IMR-90 (cell line): ENCODE measurements around the gene PIEZO2. TPM values are rescaled to one million over a fixed set of nuclear protein-coding genes. Genes with fewer than 3 reads are reported as not detected.

ENCODE experiments used
- ATAC-seq: fragments of 200-7000 bp; cut with Tn5 transposase; 2 replicates; pipeline ENCODE4 v1.9.1; 2020; ENCODE audit warnings: low read depth, mild to moderate bottlenecking, moderate library complexity
- BruUV-seq: library from RNA; stranded (reverse); fragments of 400-500 nt; replicated peaks from 2 replicates; lab custom pipeline; 2021; lab: Mats Ljungman, UMichigan
- CTCF ChIA-PET: fragments of 300-600 bp; formaldehyde crosslinking; extraction: SDS; loops from one replicate; lab custom pipeline; 2021; ENCODE audit warnings: antibody characterized with exemption; lab: Yijun Ruan, JAX
- POLR2A ChIA-PET: fragments of 300-600 bp; sonication (Branson Sonifier 250); formaldehyde crosslinking; loops from one replicate; lab custom pipeline; 2022; ENCODE audit warnings: antibody characterized with exemption; ENCODE audit not compliant: unreplicated experiment; lab: Charles Lee
- DNase-seq: peaks from one replicate; pipeline ENCODE4 v3.0.0; 2013
- H2AFZ ChIP-seq: replicated peaks from 2 replicates; pipeline ENCODE3; 2013; ENCODE audit warnings: low read length, mild to moderate bottlenecking; ENCODE audit not compliant: poor library complexity
- H2AK5ac ChIP-seq: 2 replicates; pipeline ENCODE4 v1.6.1; 2013; ENCODE audit warnings: low read depth, low read length, inconsistent platforms
- H2AK9ac ChIP-seq: replicated peaks from 2 replicates; pipeline ENCODE3; 2013; ENCODE audit warnings: mild to moderate bottlenecking, low read depth, low read length, moderate library complexity; ENCODE audit not compliant: poor library complexity
- H2BK120ac ChIP-seq: 2 replicates; pipeline ENCODE4 v1.6.1; 2013; ENCODE audit warnings: low read depth, low read length, inconsistent platforms
- H2BK15ac ChIP-seq: 3 replicates; pipeline ENCODE4 v1.6.1; 2013; ENCODE audit warnings: low read depth, low read length, inconsistent platforms
- H2BK20ac ChIP-seq: 2 replicates; pipeline ENCODE4 v1.6.1; 2013; ENCODE audit warnings: low read depth, mild to moderate bottlenecking, inconsistent platforms, low read length, moderate library complexity
- H2BK5ac ChIP-seq: 2 replicates; pipeline ENCODE4 v1.6.1; 2013; ENCODE audit warnings: mild to moderate bottlenecking, low read depth, low read length, inconsistent platforms; ENCODE audit not compliant: poor library complexity, severe bottlenecking
- H3K14ac ChIP-seq: replicated peaks from 2 replicates; pipeline ENCODE4 v1.6.1; 2013; ENCODE audit warnings: low read depth, low read length, inconsistent platforms
- H3K18ac ChIP-seq: 2 replicates; pipeline ENCODE4 v1.6.1; 2013; ENCODE audit warnings: low read depth, low read length, control low read depth
- H3K23ac ChIP-seq: 2 replicates; pipeline ENCODE4 v1.6.1; 2013; ENCODE audit warnings: low read depth, low read length, inconsistent platforms
- H3K27ac ChIP-seq: 2 replicates; pipeline ENCODE4 v1.5.1; 2013; ENCODE audit warnings: mild to moderate bottlenecking, control low read depth, low read length; ENCODE audit not compliant: insufficient read depth
- H3K27me3 ChIP-seq: 2 replicates; pipeline ENCODE4 v1.6.1; 2013; ENCODE audit warnings: low read length; ENCODE audit not compliant: control insufficient read depth, insufficient read depth
- H3K36me3 ChIP-seq: 2 replicates; pipeline ENCODE4 v1.6.1; 2013; ENCODE audit warnings: low read length, mixed read lengths; ENCODE audit not compliant: control insufficient read depth, insufficient read depth
- H3K4ac ChIP-seq: 2 replicates; pipeline ENCODE4 v1.6.1; 2013; ENCODE audit warnings: low read depth, low read length, inconsistent platforms
- H3K4me1 ChIP-seq: 2 replicates; pipeline ENCODE4 v1.6.1; 2013; ENCODE audit warnings: low read length, mixed read lengths; ENCODE audit not compliant: control insufficient read depth, insufficient read depth
- H3K4me2 ChIP-seq: 2 replicates; pipeline ENCODE4 v1.6.1; 2013; ENCODE audit warnings: low read depth, mild to moderate bottlenecking, control low read depth, low read length, moderate library complexity
- H3K4me3 ChIP-seq: 2 replicates; pipeline ENCODE4 v1.5.1; 2013; ENCODE audit warnings: low read depth, mild to moderate bottlenecking, control low read depth, low read length, moderate library complexity; ENCODE audit not compliant: insufficient read depth
- H3K56ac ChIP-seq: 2 replicates; pipeline ENCODE4 v1.6.1; 2013; ENCODE audit warnings: low read length, inconsistent platforms; ENCODE audit not compliant: insufficient read depth; ENCODE audit errors: extremely low read depth
- H3K79me1 ChIP-seq, 2 experiments: 2 replicates each; pipeline ENCODE4 v1.6.1; 2013; ENCODE audit warnings: low read length in 2 of 2, inconsistent platforms in 1 of 2, low read depth in 1 of 2
- H3K9ac ChIP-seq: 2 replicates; pipeline ENCODE4 v1.6.1; 2013; ENCODE audit warnings: low read depth, low read length, control low read depth
- H3K9me1 ChIP-seq: 2 replicates; pipeline ENCODE4 v1.6.1; 2013; ENCODE audit warnings: low read length, inconsistent platforms; ENCODE audit not compliant: insufficient read depth
- H3K9me3 ChIP-seq: 2 replicates; pipeline ENCODE4 v1.6.1; 2013; ENCODE audit warnings: low read length; ENCODE audit not compliant: control insufficient read depth, insufficient read depth
- H4K20me1 ChIP-seq: 2 replicates; pipeline ENCODE4 v1.6.1; 2013; ENCODE audit warnings: low read length, inconsistent platforms; ENCODE audit not compliant: insufficient read depth
- H4K5ac ChIP-seq: 2 replicates; pipeline ENCODE4 v1.6.1; 2013; ENCODE audit warnings: mild to moderate bottlenecking, low read depth, low read length, control low read depth
- H4K8ac ChIP-seq, 2 experiments: 2 replicates each; pipeline ENCODE4 v1.6.1; 2013; ENCODE audit warnings: low read depth in 2 of 2, low read length in 2 of 2, control low read depth in 1 of 2, inconsistent platforms in 1 of 2
- H4K91ac ChIP-seq: 2 replicates; pipeline ENCODE4 v1.6.1; 2013; ENCODE audit warnings: low read depth, low read length, inconsistent platforms; ENCODE audit not compliant: insufficient read depth
- MXI1 ChIP-seq: IDR thresholded peaks from 2 replicates; pipeline ENCODE4 v1.6.1; 2012; ENCODE audit warnings: low read depth, mild to moderate bottlenecking, low read length, moderate library complexity, borderline replicate concordance
- NFE2L2 ChIP-seq: fragments of 150-350 bp; IDR thresholded peaks from 2 replicates; pipeline ENCODE4 v1.6.1; 2016; ENCODE audit warnings: low read depth, mild to moderate bottlenecking, low read length
- SMC3 ChIP-seq: fragments of 150-350 bp; IDR thresholded peaks from 2 replicates; pipeline ENCODE4 v1.6.1; 2016; ENCODE audit warnings: low read depth, mild to moderate bottlenecking, antibody characterized with exemption, low read length, moderate library complexity
- WGBS, 2 experiments: methylation state at CpG; one replicate each; pipeline versions ENCODE4 v1.1.5 to v1.1.7; 2013; ENCODE audit warnings: missing lambda C conversion rate in 2 of 2; ENCODE audit not compliant: insufficient read length in 1 of 2; ENCODE audit errors: extremely low coverage in 2 of 2; 5-methylcytosine and 5-hydroxymethylcytosine counted together
- dilution Hi-C: fragments of 300-500 bp; cut with HindIII; formaldehyde crosslinking; loops from one replicate; pipeline ENCODE4 v1.14.3; 2018; ENCODE audit warnings: low sequenced_read_pairs; ENCODE audit not compliant: unreplicated experiment
- in situ Hi-C: fragments of 300-500 bp; cut with MboI; formaldehyde crosslinking; loops from 3 replicates; pipeline ENCODE4 v1.14.3; 2019; ENCODE audit warnings: low sequenced_read_pairs, inconsistent platforms, mixed read lengths
- intact Hi-C: fragments of 100-400 bp; cut with micrococcal nuclease; formaldehyde crosslinking; loops from 2 replicates; pipeline ENCODE4 v1.10.0; 2022
- polyA plus RNA-seq, 3 experiments: library from polyadenylated mRNA; depleted of rRNA; stranded (reverse); fragments of >200 nt; gene quantifications; 2 replicates each; pipeline ENCODE4 v1.2.3, GENCODE V29; 2012; ENCODE audit warnings: low replicate concordance in 1 of 3
- total RNA-seq: library from RNA; depleted of rRNA; stranded (reverse); fragments of >200 nt; gene quantifications from 2 replicates; pipeline ENCODE4 v1.2.3, GENCODE V29; 2012

Gene PIEZO2
- total and polyA plus RNA-seq, 2 of the 4 experiments (the other 2 are of a cell fraction) = 2.4 to 4.1 TPM

- WGBS, 2 experiments = 100% methylated on average over 2 of the region's 12 CpGs; no CpG with 5 or more reads in 1 of the 2 experiments
- TF ChIP-seq MXI1 (no peak), SMC3 (no peak), NFE2L2 (no peak)
- Histone ChIP-seq H3K18ac (no peak overlapping the region), H3K27me3 (no peaks in the 10 kb centered on the region), H3K9ac (no peak overlapping the region), H3K23ac (no peak overlapping the region), H3K4me2 (no peak overlapping the region), H3K4me3 (no peak overlapping the region), H4K91ac (no peak overlapping the region), H2BK5ac (no peak overlapping the region), H3K9me1 (0 out of 2 replicates have a peak, but pooled peaks cover 2% of the 10 kb centered on the region), H2AK9ac (no peak overlapping the region), H3K36me3 (no peaks in the 10 kb centered on the region; the same call in 1 of the 2 replicates), H3K4me1 (no peaks in the 10 kb centered on the region), H2BK20ac (no peak overlapping the region), H3K4ac (no peak overlapping the region), H3K14ac (no peak overlapping the region), H2BK15ac (no peak overlapping the region), H4K5ac (no peak overlapping the region), H3K79me1 (no peaks in the 10 kb centered on the region), H2AK5ac (no peak overlapping the region), H4K20me1 (no peaks in the 10 kb centered on the region), H4K8ac (no peak overlapping the region), H3K27ac (no peak overlapping the region), H3K9me3 (no peaks in the 10 kb centered on the region), H2BK120ac (no peak overlapping the region), H3K56ac (no peak overlapping the region), H2AFZ (peak overlapping the region; percentile 27)
- no TSS peak for BruUV-seq
- ChIA-PET POLR2A (no interaction called here), CTCF (no interaction called here)
- intact Hi-C loops (no loop called here), in situ Hi-C loops (no loop called here), dilution Hi-C loops (no loop called here)
- ATAC-seq = peak; percentile 14; the same call in 1 of the 2 replicates
- peak; percentile 16 for DNase-seq
Observed at GRCh38 chr18:10681581-10682367, 467.6 kb downstream of the PIEZO2 start.
